Measurements from ENCODE around the gene LY6G6D.

Gene LY6G6D

GRCh38 chr6:31715022-31715958 lies at the start of gene LY6G6D:
LY6G6D (plus strand) TSS chr6:31715348; CDS start chr6:31715356, 8 bp downstream.
- DNase-seq, result no peak

- DNase-seq, result peak; percentile 98
These were observed 49.4 kb upstream of the LY6G6D start, which contains the start of gene CSNK2B for GRCh38 chr6:31665501-31666336. CSNK2B (plus strand) TSS chr6:31666080; CDS start chr6:31666832, 752 bp downstream.

- DNase-seq, result no peak
These were observed 48.7 kb upstream of the LY6G6D start for GRCh38 chr6:31666337-31666965.

GRCh38 chr6:31669676-31670075 lies 45.5 kb upstream of the LY6G6D start, which contains the start of gene LY6G5B:
LY6G5B (plus strand) TSS chr6:31669976; CDS start chr6:31670951, 975 bp downstream.
- no peak for DNase-seq

- no peak for DNase-seq
These were observed 38.7 kb upstream of the LY6G6D start for GRCh38 chr6:31676322-31676903.

- DNase-seq, result no peak
These were observed 38.2 kb upstream of the LY6G6D start for GRCh38 chr6:31676904-31677303.

- DNase-seq, result no peak
These were observed 37.2 kb upstream of the LY6G6D start for GRCh38 chr6:31677955-31678354.

- DNase-seq, result peak; percentile 70 to 80
These were observed 34.7 kb upstream of the LY6G6D start, which contains the start of gene LY6G5C for GRCh38 chr6:31680226-31681134. LY6G5C (minus strand) TSS chr6:31681067; CDS start chr6:31680373, 694 bp downstream.

- peak; percentile 57 to 66 for DNase-seq
These were observed 33.9 kb upstream of the LY6G6D start for GRCh38 chr6:31681135-31681671.

GRCh38 chr6:31683591-31683990 lies 31.6 kb upstream of the LY6G6D start:
- no peak for DNase-seq

- DNase-seq, result no peak
These were observed 28.7 kb upstream of the LY6G6D start for GRCh38 chr6:31686483-31686882.

GRCh38 chr6:31687321-31687720 lies 27.8 kb upstream of the LY6G6D start:
- DNase-seq, result no peak

- DNase-seq, result no peak
These were observed 27.1 kb upstream of the LY6G6D start for GRCh38 chr6:31687860-31688693.

GRCh38 chr6:31689249-31690110 lies 25.7 kb upstream of the LY6G6D start:
- DNase-seq, result peak in 1 of 2 experiments; percentile 24

GRCh38 chr6:31690231-31691077 lies 24.7 kb upstream of the LY6G6D start:
- DNase-seq, result no peak

- DNase-seq, result no peak
These were observed 24.1 kb upstream of the LY6G6D start for GRCh38 chr6:31691078-31691463.

- no peak for DNase-seq
These were observed 23.5 kb upstream of the LY6G6D start for GRCh38 chr6:31691564-31692108.

- DNase-seq, result no peak
These were observed 22.8 kb upstream of the LY6G6D start for GRCh38 chr6:31692353-31692752.

Measured in activated CD4-positive, alpha-beta T cell treated with anti-CD3 and anti-CD28 coated beads, Interleukin-2, amount 50 U/mL, for 48 hours (primary cell).